Activated CD8-positive, alpha-beta memory T cell treated with anti-CD3 and anti-CD28 coated beads for 1 hour (primary cell): ENCODE measurements around the gene SETD3.
"Not testable (repeated sequence)": the region's sequence is repeated elsewhere in the genome, so short reads cannot be mapped to it uniquely, and the experiment has no call there.

Experiments
- DNase-seq, 2 donors: peaks; one replicate each; pipeline ENCODE4 v3.0.0-alpha.2; 2020; ENCODE audit warnings: low read depth in 1 of 2; ENCODE audit errors: extremely low read depth in 1 of 2

SETD3 gene

DNA sequence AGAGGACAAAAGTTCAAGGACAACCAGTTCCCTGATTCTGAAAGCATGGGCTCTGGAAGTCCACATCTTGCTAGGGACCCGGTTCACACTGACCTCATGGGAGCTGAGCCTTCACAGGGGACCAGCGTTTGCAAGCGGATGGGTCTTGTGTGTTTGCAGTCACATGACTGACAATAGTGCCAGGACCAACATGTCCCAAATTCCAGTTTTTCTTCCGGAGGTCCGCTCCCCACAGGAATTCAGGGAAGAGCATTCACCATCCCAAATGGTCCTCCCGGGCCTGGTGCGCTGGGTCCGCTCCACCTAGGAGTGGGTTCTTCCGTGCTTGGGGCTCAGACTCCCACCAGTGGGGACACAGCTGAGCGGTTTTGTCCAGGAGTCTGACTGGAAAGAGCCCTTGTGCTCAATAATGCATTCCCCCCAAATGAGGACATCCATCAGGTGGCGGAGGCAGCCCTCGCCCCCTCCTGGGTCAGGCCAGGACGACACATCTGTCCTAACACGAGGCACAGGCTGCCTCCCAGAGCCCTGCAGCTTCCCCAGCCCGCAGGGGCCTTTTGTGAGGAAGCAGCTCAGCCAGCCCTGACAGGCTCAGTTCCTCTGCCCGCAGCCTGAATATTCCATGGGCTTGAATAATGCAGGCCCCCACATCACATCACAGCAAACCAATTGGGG, 116.9 kb downstream of the SETD3 start:
- no peak for DNase-seq

GRCh38 chr14:99363051-99363450, 117.6 kb downstream of the SETD3 start:
- DNase-seq: no peak

GRCh38 chr14:99361596-99362215, 119.0 kb downstream of the SETD3 start:
- DNase-seq: no peak

DNA sequence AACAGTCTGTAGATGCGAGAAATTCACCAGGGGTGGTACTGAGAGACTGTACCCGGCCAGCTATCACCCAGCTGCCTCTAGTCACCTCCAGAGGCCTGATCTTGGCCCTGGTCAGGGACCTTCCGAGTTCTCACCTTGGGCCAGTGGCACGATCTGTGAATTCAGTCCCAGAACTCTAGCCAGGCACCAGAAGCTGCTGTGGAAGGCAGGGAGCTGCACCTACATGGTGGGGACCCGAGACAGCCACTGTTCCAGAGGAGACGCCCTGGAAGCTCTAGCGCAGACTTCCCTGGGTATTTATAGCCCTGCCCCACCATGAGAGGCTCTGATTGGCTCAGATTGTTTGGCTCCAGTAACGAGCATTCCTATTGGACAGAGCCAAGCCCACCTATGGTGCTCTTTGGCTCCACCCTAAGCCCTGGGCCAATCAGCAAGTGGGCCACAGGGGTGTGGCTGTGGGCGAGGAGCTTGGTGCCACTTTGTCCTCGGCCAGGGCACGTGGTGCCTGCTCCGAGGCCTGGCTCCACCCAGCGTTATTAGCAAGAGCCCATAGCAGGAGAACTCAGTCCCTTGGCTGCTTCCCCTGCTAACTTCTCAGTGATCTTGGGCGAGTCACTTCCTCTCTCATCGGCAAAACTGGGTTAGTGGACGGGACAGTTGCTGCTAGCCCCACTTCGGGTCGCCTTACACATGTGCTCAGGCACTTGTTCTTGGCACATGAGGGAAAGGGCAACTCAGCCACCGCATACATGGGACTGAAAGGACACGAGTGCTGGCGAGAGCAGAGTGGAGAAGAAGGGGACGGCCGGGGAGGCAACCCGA, 119.7 kb downstream of the SETD3 start:
- no peak for DNase-seq

GRCh38 chr14:99359906-99360305, 120.8 kb downstream of the SETD3 start:
- DNase-seq: no peak

DNA sequence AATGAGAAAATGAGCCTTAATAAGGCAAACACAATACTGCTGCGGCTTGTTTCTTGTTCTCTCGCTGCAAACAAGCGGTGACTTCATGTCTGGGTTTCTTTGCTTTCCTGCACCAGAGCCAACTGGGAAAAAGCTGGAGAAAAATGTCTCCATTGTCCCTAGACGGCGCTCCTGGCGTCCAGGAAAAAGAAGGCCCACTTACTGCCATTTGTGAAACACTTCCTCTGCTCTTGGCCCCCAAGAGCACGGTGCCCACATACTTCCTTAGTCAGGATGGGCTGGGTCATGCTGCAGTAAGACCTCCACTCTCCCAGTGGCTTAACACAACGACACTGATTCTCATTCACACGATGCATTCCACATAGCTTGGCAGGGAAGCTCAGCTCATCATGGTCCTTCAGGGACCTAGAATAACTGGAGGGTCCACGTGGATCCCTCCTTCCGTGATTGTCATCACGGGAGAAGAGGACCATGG, 122.7 kb downstream of the SETD3 start:
- no peak for DNase-seq

- no peak for DNase-seq
Measured at GRCh38 chr14:99357151-99357915, 123.3 kb downstream of the SETD3 start.

GRCh38 chr14:99356031-99356608, 124.5 kb downstream of the SETD3 start:
- no peak for DNase-seq

GRCh38 chr14:99354166-99354875, 126.3 kb downstream of the SETD3 start:
- no peak for DNase-seq

DNA sequence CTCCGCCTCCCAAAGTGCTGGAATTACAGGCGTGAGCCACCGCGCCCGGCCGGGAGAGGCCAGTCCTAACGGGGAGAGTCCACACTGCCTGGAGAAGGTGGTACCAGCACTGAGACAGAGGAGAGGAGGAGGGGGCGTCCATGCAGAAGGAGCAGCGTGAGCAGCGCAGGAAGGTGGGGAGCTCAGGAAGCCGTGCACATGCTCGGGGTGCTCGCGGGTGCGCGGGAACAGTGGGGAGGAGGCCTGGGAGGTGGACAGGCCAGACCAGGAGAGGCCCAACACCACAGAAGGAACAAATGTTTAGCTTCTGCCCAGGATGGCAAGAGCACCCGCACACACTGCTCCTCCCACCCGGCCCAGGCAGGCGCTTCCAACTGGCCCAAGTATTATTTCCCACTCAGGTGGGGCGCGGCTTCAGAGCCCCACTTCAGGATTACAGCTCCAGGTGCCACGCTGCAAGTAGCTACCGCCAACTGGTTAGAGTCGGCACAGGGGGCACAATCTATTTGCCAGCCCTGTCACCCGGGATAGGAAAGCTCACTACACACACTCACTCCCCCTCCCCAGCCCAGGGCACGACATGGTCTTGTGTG, 127.9 kb downstream of the SETD3 start:
- no peak for DNase-seq

DNA sequence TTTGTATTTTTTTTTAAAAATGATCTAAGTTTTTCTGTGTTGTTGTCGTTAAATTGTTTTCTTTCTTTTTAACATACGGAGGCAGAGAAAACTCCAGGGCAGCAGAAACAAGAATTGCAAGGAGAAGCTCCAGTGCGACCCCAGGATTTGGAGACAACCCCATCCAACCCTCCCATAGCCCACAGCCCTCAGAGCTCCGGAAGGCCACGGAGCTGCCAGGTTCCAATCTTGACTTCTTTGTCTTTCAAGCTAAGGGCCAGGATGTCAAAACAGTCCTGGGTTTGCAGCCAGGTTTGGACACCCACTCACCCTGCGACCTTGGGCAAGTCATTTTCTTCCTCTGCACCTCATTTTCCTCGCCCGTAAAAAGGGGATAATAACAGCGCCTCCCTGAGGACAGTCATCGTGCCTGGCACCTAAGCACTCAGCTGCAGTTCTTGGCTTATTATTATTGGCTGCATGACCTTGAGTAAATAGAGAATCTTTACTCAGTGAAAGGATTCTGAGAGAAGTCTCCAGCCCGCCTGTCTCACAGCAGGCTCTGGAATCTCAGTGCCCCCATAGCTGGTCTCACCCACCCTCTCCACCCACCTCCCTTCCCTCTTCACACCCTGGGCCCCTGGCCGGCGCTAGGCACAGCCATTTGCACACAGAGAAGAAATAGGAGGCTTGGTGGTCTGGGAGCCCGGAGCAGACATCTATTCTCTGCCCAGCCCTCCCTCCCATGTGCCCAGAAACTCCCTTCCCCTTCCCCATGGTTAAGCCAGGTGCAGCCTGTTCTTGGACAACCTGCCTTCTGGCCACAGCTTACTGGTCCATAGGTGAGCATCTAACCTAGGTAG, 129.3 kb downstream of the SETD3 start:
- no peak for DNase-seq

GRCh38 chr14:99350751-99351150, 129.9 kb downstream of the SETD3 start:
- DNase-seq: no peak

DNA sequence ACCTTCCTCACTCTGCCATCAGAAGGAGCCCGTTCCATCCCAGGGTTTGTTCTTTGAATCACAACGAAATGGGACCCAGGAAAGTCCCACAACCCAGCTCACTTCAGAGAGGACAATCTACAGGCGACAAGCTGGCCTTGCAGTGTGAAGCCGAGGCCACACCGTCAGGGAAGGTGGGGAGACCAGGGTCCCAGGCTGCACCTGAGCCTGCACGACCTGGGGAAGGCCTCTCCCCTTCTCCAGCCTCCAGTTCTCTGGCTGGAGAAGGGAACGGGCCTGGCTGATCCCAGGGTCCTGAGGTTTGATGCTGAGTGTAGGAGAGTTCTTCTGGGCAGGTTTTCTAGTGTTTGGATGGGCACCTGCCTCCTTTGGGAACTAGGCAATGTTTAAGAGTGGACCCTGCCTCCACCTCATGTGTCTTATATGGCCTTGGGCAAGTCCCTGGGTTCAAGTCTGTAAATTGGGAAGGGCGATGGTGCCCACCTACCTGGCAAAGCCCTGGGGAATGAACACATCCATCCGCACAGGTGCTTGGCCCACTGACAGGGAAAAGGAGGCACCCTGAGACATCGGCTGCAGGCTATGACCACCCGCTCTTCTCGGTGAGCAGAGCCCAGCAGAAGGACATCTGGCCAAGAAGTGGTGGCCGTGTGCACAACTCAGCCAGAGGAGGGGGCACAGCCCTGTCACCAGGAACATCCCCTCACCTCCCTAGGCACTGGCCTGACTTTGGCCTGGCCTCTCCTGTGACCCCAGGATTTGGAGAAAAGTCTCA, 130.8 kb downstream of the SETD3 start:
- DNase-seq: no peak

DNA sequence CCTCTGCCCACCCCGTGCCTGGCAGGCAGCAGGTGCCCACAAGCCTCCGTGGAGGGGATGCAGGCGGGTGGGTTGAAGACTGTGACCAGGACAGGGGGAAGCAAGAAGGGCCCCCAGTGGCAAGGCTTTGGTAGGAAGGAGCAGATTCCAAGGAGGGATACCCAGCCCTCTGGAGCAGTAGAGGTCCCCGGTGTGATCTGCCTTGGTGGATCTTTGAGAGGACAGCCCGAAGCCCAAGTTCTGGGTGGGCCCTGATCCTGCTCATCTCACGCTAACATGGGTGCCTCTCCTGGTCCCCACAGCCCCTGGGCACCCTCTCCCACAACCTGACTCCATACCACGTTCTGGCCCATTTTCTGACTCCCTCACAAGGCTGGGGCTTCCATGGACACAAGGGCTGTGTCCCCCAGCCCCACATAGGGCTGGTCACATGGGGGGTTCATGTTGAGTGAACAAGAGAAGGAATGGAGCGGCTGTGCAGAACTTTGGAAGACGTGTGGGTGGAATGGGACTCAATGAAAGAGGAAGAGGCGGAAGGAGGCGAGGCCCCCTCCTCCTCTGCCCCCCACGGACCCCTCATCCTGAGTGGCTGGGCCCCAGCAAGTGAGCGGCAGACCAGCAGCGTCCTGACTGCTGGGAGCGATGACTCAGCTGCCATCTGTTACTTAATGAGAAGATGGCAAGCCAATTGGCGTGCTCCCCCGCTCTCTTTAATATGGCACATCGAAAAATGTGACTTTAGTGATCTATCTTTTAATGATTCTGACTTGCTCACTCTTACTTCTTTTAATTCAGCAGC, 131.6 kb downstream of the SETD3 start:
- no peak for DNase-seq

DNA sequence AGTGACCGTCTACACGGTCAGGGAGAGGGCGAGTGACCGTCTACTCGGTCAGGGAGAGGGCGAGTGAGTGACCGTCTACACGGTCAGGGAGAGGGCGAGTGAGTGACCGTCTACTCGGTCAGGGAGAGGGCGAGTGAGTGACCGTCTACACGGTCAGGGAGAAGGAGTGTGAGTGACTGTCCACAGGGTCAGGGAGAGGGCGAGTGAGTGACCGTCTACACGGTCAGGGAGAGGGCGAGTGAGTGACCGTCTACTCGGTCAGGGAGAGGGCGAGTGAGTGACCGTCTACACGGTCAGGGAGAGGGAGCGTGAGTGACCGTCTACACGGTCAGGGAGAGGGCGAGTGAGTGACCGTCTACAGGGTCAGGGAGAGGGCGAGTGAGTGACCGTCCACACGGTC, 132.4 kb downstream of the SETD3 start:
- DNase-seq: not testable (repeated sequence)
